ENCODE data around the gene CRYBG2. TPM values are rescaled to one million over a fixed set of nuclear protein-coding genes. Genes with fewer than 3 reads are reported as not detected.

The CRYBG2 gene
- total and polyA plus RNA-seq, 4 donors: 0.30 to 2.3 (median 1.3) TPM

- no peaks in the 10 kb centered on the region for H3K27me3 ChIP-seq (ENCODE audit: control insufficient read depth, insufficient read depth, low read length)
- H3K4me3 ChIP-seq (ENCODE audit: low read depth, low read length): no peak overlapping the region
- no peak for DNase-seq (ENCODE audit: low read depth in 4 of 6, low spot score in 6 of 6)
- H3K27ac ChIP-seq (ENCODE audit: low read depth, low read length): no peak overlapping the region
- WGBS (ENCODE audit: insufficient coverage): 56% methylated on average over 10 of the region's 11 CpGs
- H3K9me3 ChIP-seq (ENCODE audit: control insufficient read depth, insufficient read depth, low read length): no peaks in the 10 kb centered on the region
- H3K4me1 ChIP-seq (ENCODE audit: control insufficient read depth, insufficient read depth, low read length): peaks cover 16% of the 10 kb centered on the region
- peaks cover 51% of the 10 kb centered on the region for H3K36me3 ChIP-seq (ENCODE audit: control insufficient read depth, insufficient read depth, low read length)
Observed at GRCh38 chr1:26290122-26290881, 63.6 kb downstream of the CRYBG2 start.

GRCh38 chr1:26289158-26290059, 64.5 kb downstream of the CRYBG2 start:
- no peak for DNase-seq (ENCODE audit: low read depth in 4 of 6, low spot score in 6 of 6)
- H3K4me3 ChIP-seq (ENCODE audit: low read depth, low read length): no peak overlapping the region
- peaks cover 21% of the 10 kb centered on the region for H3K4me1 ChIP-seq (ENCODE audit: control insufficient read depth, insufficient read depth, low read length)
- H3K27me3 ChIP-seq (ENCODE audit: control insufficient read depth, insufficient read depth, low read length): no peaks in the 10 kb centered on the region
- H3K9me3 ChIP-seq (ENCODE audit: control insufficient read depth, insufficient read depth, low read length): no peaks in the 10 kb centered on the region
- 87% methylated on average over 19 of the region's 21 CpGs for WGBS (ENCODE audit: insufficient coverage)
- H3K27ac ChIP-seq (ENCODE audit: low read depth, low read length): no peak overlapping the region
- peaks cover 57% of the 10 kb centered on the region for H3K36me3 ChIP-seq (ENCODE audit: control insufficient read depth, insufficient read depth, low read length)

GRCh38 chr1:26288311-26288941, 65.5 kb downstream of the CRYBG2 start:
- 53% methylated on average over 5 of the region's 5 CpGs for WGBS (ENCODE audit: insufficient coverage)
- Histone ChIP-seq H3K4me3 (ENCODE audit: low read depth, low read length) (no peak overlapping the region), H3K27ac (ENCODE audit: low read depth, low read length) (no peak overlapping the region), H3K27me3 (ENCODE audit: control insufficient read depth, insufficient read depth, low read length) (no peaks in the 10 kb centered on the region), H3K9me3 (ENCODE audit: control insufficient read depth, insufficient read depth, low read length) (no peaks in the 10 kb centered on the region), H3K36me3 (ENCODE audit: control insufficient read depth, insufficient read depth, low read length) (peaks cover 57% of the 10 kb centered on the region), H3K4me1 (ENCODE audit: control insufficient read depth, insufficient read depth, low read length) (peaks cover 21% of the 10 kb centered on the region)
- DNase-seq (ENCODE audit: low read depth in 4 of 6, low spot score in 6 of 6): no peak

- H3K4me3 ChIP-seq (ENCODE audit: low read depth, low read length): no peak overlapping the region
- no peak for DNase-seq (ENCODE audit: low read depth in 4 of 6, low spot score in 6 of 6)
- H3K4me1 ChIP-seq (ENCODE audit: control insufficient read depth, insufficient read depth, low read length): peaks cover 21% of the 10 kb centered on the region
- peaks cover 63% of the 10 kb centered on the region for H3K36me3 ChIP-seq (ENCODE audit: control insufficient read depth, insufficient read depth, low read length)
- no CpG with 5 or more reads among the region's 5 CpGs for WGBS (ENCODE audit: insufficient coverage)
- H3K27ac ChIP-seq (ENCODE audit: low read depth, low read length): no peak overlapping the region
- no peaks in the 10 kb centered on the region for H3K27me3 ChIP-seq (ENCODE audit: control insufficient read depth, insufficient read depth, low read length)
- H3K9me3 ChIP-seq (ENCODE audit: control insufficient read depth, insufficient read depth, low read length): no peaks in the 10 kb centered on the region
Observed at GRCh38 chr1:26287811-26288210, 66.1 kb downstream of the CRYBG2 start.

GRCh38 chr1:26287033-26287711, 66.8 kb downstream of the CRYBG2 start:
- 68% methylated on average over 6 of the region's 8 CpGs for WGBS (ENCODE audit: insufficient coverage)

GRCh38 chr1:26286064-26286416, 67.9 kb downstream of the CRYBG2 start:
- DNase-seq (ENCODE audit: low read depth in 4 of 6, low spot score in 6 of 6): no peak
- H3K4me3 ChIP-seq (ENCODE audit: low read depth, low read length): no peak overlapping the region
- H3K9me3 ChIP-seq (ENCODE audit: control insufficient read depth, insufficient read depth, low read length): no peaks in the 10 kb centered on the region
- H3K36me3 ChIP-seq (ENCODE audit: control insufficient read depth, insufficient read depth, low read length): peaks cover 63% of the 10 kb centered on the region
- no peak overlapping the region for H3K27ac ChIP-seq (ENCODE audit: low read depth, low read length)
- no peaks in the 10 kb centered on the region for H3K27me3 ChIP-seq (ENCODE audit: control insufficient read depth, insufficient read depth, low read length)
- H3K4me1 ChIP-seq (ENCODE audit: control insufficient read depth, insufficient read depth, low read length): peaks cover 38% of the 10 kb centered on the region
- 100% methylated on average over 1 of the region's 2 CpGs for WGBS (ENCODE audit: insufficient coverage)

More at GRCh38 chr1:26287033-26287711, 66.8 kb downstream of the CRYBG2 start:
- Histone ChIP-seq H3K27ac (ENCODE audit: low read depth, low read length) (no peak overlapping the region), H3K36me3 (ENCODE audit: control insufficient read depth, insufficient read depth, low read length) (peaks cover 68% of the 10 kb centered on the region), H3K4me1 (ENCODE audit: control insufficient read depth, insufficient read depth, low read length) (peaks cover 28% of the 10 kb centered on the region), H3K9me3 (ENCODE audit: control insufficient read depth, insufficient read depth, low read length) (no peaks in the 10 kb centered on the region), H3K27me3 (ENCODE audit: control insufficient read depth, insufficient read depth, low read length) (no peaks in the 10 kb centered on the region), H3K4me3 (ENCODE audit: low read depth, low read length) (no peak overlapping the region)
- DNase-seq (ENCODE audit: low read depth in 4 of 6, low spot score in 6 of 6): no peak

GRCh38 chr1:26285366-26286063, 68.4 kb downstream of the CRYBG2 start:
- Histone ChIP-seq H3K9me3 (ENCODE audit: control insufficient read depth, insufficient read depth, low read length) (no peaks in the 10 kb centered on the region), H3K4me3 (ENCODE audit: low read depth, low read length) (no peak overlapping the region), H3K36me3 (ENCODE audit: control insufficient read depth, insufficient read depth, low read length) (peaks cover 58% of the 10 kb centered on the region), H3K27ac (ENCODE audit: low read depth, low read length) (no peak overlapping the region), H3K4me1 (ENCODE audit: control insufficient read depth, insufficient read depth, low read length) (peaks cover 40% of the 10 kb centered on the region), H3K27me3 (ENCODE audit: control insufficient read depth, insufficient read depth, low read length) (no peaks in the 10 kb centered on the region)
- WGBS (ENCODE audit: insufficient coverage): 81% methylated on average over 16 of the region's 19 CpGs
- no peak for DNase-seq (ENCODE audit: low read depth in 4 of 6, low spot score in 6 of 6)

GRCh38 chr1:26284597-26285347, 69.2 kb downstream of the CRYBG2 start:
- H3K36me3 ChIP-seq (ENCODE audit: control insufficient read depth, insufficient read depth, low read length): peaks cover 52% of the 10 kb centered on the region
- peaks cover 46% of the 10 kb centered on the region for H3K4me1 ChIP-seq (ENCODE audit: control insufficient read depth, insufficient read depth, low read length)
- no peaks in the 10 kb centered on the region for H3K9me3 ChIP-seq (ENCODE audit: control insufficient read depth, insufficient read depth, low read length)
- WGBS (ENCODE audit: insufficient coverage): 56% methylated on average over 20 of the region's 22 CpGs
- no peaks in the 10 kb centered on the region for H3K27me3 ChIP-seq (ENCODE audit: control insufficient read depth, insufficient read depth, low read length)
- no peak for DNase-seq (ENCODE audit: low read depth in 4 of 6, low spot score in 6 of 6)
- H3K4me3 ChIP-seq (ENCODE audit: low read depth, low read length): no peak overlapping the region
- H3K27ac ChIP-seq (ENCODE audit: low read depth, low read length): no peak overlapping the region

Data from spinal cord (tissue), 10 donors.